SH-SY5Y (cell line): ENCODE results near the gene C1orf141.

Source experiments
- GATA2 ChIP-seq: IDR thresholded peaks from 2 replicates; pipeline ENCODE4 v1.6.1; 2011; ENCODE audit warnings: mild to moderate bottlenecking, low read depth, low read length
- GATA3 ChIP-seq: IDR thresholded peaks from 2 replicates; pipeline ENCODE4 v1.6.1; 2011; ENCODE audit warnings: low read depth, mild to moderate bottlenecking, low read length, moderate library complexity

C1orf141 gene

DNA sequence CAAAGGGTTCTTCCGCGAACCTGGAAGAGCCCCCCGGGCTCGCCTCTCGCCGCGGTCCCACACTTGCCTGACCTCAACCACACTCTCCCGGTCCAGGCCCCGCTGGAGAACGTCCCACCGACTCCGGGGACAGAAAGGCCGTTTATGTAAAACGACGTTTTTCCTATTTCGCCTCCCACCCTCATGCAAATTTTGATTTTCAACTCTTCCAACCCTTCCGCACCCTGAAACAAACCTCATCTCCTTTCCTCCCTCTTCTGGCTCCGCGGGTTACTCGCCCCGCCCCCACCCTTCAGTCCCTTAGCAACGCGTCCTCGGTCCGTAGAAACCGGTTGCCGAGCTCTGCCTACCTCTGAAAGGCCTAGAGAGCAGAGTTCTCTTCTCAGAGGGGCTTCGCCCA, at the start of gene C1orf141:
Gene C1orf141 (minus strand): TSS at position 276 of the 400 bp plus-strand sequence. CDS start 7,730 bp downstream, outside the sequence.
- TF ChIP-seq GATA3, result no peak
- TF ChIP-seq GATA2, result no peak

GRCh38 chr1:67175530-67176087, 40.8 kb upstream of the C1orf141 start:
- TF ChIP-seq GATA3, result no peak
- no peak for TF ChIP-seq GATA2

DNA sequence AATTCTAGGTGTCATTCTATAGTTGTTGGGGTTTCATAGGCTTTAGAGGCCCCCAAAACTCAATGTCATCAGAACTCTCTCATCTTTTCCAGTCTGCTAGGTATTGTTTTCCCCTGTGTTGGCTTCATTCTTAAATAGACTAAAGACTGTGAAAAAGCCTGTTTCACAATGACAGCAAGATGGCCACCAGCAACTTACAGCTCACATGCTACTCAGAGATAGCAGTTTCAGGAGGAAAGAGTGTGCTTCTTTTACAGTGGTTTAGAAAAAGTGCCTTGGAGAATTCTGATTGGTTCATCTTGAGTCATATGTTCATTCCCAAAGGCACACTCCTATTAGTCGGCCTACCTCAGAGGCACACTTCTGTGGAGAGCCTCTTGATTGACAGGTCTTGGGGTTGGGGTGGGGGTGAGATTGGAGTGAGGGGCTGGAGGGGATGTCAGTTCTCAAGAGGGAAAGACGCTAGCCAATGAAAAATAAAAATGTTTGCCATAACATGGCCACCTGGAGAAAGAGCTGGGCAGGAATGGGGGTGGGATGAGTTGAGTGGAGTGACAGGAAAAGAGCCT, 40.0 kb upstream of the C1orf141 start:
- TF ChIP-seq GATA2, result no peak

- TF ChIP-seq GATA3 (no peak), GATA2 (no peak)
Observed at GRCh38 chr1:67173988-67174387, 39.2 kb upstream of the C1orf141 start.

DNA sequence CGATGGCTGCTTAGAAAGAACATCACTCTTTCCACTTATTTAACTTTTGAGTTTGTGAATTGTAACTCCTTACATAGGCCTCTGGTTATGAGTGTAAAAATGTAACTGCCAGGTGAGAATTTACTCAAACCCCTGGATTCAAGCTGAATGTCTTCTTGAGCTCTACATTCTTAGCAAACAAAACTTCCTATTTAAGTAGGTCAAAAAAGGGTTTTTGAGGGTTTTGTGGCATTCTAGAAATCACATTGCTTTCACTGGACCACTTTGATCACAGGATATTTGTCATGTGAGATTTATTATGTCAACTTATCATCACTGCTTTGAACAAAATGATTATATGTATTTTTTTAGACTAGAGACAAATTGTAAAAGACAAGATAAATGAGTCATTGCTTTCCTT, 37.2 kb upstream of the C1orf141 start:
- TF ChIP-seq GATA3 (no peak), GATA2 (no peak)

- TF ChIP-seq GATA2, result no peak
- TF ChIP-seq GATA3, result no peak
Observed at GRCh38 chr1:67171574-67171955, 36.8 kb upstream of the C1orf141 start.

DNA sequence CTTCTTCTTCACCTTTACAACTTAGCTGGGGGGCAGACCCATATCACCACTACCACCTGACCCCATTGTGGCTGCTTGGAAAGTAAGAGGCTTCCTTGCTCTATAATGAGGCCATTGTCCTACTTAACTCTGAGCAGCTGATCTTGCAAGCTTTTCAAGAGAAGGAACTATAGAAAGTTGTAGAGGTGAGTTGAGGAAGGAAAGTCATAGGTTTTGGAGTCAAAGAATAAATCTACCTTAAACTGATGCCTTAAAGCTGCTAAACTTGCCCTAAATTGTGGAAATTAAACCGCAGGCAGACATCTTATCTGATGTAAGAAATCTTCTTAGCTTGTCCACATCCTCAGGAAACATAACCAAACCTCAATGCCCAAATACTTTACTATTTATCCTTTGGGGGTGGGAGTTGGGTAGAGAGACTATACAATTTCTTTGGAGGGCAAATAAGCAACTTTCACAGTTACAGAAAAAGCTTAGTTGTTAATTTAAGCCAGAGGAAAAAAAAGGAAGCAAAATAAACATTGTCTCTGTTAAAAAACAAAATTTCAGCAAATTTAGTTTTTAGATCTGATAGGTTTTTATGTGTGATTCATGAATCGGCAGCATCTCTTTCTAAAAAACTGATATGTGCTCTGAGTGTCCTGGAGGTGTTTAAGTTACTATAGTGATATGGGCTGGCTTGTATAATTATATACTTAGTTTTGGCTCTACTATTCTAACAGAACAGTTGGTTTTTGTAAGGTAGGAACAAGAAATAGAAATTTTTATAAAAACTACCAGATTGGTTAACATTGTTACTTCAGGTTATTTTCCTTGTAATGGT, 36.2 kb upstream of the C1orf141 start:
- no peak for TF ChIP-seq GATA3
- no peak for TF ChIP-seq GATA2

DNA sequence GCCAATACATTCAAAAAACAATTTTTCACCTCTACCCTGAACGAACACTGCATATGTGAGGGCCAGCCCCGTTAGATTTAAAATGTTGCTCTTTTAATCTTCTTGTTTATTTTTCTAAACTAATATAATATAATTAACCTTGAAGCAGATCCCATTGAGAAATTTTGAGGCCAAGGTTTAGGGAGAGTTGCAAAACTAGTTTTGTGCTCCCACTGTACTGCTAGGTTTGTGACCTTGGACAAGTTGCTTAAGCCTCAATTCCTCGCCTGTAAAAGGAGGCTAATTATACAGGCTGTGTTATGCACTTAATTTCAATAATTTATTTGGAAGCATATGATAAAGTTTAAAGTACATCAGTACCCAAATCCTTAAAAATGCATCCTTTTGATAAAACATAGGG, 35.2 kb upstream of the C1orf141 start:
- TF ChIP-seq GATA2 (no peak), GATA3 (no peak)

DNA sequence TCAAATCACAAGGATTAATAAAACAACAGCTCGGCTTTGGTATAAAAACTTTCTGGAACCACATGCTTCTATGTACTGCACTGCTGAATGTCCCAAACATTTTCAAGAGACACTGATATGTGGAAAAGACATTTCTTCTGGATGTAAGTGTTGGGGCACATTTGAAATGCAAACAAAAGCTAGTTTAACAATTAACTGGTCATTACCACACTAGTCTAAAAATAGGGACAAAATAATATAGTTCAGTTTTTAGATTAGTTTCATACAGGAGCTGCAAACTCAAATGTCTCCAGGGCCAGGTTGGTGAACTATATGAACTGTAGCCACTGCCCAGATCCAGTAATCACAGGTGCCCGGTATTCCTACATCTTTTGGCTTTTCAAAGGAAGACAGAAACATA, 34.7 kb upstream of the C1orf141 start:
- TF ChIP-seq GATA3, result no peak
- TF ChIP-seq GATA2, result no peak

GRCh38 chr1:67166196-67166595, 31.4 kb upstream of the C1orf141 start, which contains the start of gene IL23R:
Gene IL23R, plus strand, starts transcription at chr1:67166454. Its CDS starts 1,667 bp downstream, at chr1:67168121.
- TF ChIP-seq GATA3 (no peak), GATA2 (no peak)

- TF ChIP-seq GATA3 (no peak), GATA2 (no peak)
Observed at GRCh38 chr1:67165468-67166041, 30.8 kb upstream of the C1orf141 start.

- TF ChIP-seq GATA3, result no peak
- TF ChIP-seq GATA2, result no peak
Observed at GRCh38 chr1:67162954-67163353, 28.2 kb upstream of the C1orf141 start.

DNA sequence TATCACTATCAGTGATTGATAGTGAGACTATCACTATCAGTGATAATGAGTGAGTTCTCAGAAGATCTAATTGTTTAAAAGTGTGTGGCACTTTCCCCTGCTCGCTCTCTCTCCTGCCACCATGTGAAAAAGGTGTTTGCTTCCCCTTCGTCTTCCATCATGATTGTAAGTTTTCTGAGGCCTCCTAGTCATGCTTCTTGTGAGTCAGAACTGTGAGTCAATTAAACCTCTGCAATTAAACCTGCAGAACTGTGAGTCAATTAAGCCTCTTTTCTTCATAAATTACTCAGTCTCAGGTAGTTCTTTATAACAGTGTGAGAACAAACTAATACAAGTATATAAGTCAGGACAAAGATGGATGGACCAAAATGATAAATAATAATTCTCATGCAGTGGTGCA, 24.5 kb upstream of the C1orf141 start:
- no peak for TF ChIP-seq GATA2
- TF ChIP-seq GATA3, result no peak

DNA sequence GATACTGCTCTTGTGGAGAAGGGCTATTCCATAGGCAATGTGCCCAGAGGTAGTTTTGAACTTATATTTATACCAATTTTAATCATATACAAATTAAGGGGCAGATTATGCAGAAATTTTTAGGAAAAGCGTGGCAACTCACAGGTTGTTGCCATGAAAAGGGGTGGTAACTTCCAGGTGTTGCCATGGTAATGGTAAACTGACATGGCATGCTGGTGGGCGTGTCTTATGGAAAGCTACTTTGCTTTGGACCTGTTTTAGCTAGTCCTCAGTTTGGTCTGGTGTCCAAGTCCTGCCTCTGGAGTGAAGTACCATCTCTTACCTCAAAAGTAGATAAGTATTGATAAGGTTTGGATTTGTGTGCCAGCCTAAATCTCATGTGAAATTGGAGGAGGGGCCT, 23.6 kb upstream of the C1orf141 start:
- TF ChIP-seq GATA2 (no peak), GATA3 (no peak)

DNA sequence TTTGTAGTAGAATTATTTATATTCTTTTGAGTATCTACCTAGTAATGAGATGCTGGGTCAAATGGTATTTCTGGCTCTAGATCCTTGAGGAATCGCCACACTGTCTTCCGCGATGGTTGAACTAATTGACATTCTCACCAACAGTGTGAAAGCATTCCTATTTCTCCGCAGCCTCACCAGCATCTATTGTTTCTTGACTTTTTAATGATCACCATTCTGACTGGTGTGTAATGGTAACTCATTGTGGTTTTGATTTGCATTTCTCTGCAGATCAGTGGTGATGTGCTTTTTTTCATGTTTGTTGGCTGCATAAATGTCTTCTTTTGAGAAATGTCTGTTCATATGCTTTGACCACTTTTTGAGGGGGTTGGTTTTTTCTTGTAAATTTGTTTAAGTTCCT, 16.2 kb upstream of the C1orf141 start:
- TF ChIP-seq GATA3 (no peak), GATA2 (no peak)

GRCh38 chr1:67149179-67149770, 14.5 kb upstream of the C1orf141 start:
- TF ChIP-seq GATA3 (no peak), GATA2 (no peak)
